Dermis blood vessel endothelial cell (primary cell): Measurements from ENCODE around the gene RDM1. TPM values are rescaled to one million over a fixed set of nuclear protein-coding genes. Genes with fewer than 3 reads are reported as not detected.
"Not testable (repeated sequence)": the region's sequence is repeated elsewhere in the genome, so short reads cannot be mapped to it uniquely, and the experiment has no call there.

Experiments used
- DNase-seq: peaks from one replicate; pipeline ENCODE4 v3.0.0; 2010
- total RNA-seq: library from RNA; depleted of rRNA; stranded (reverse); fragments of >200 nt; gene quantifications from 2 replicates; pipeline ENCODE4 v1.2.3, GENCODE V29; 2014

The RDM1 gene
- total RNA-seq = 0.47 and 1.0 TPM in 2 replicates

- DNase-seq = peak; percentile 32
Observed at GRCh38 chr17:35930211-35931065, at the start of gene RDM1. RDM1 (minus strand) TSS chr17:35930773; CDS start chr17:35930727, 46 bp downstream.

- peak; percentile 33 for DNase-seq
Observed at GRCh38 chr17:35978346-35978745, 47.8 kb upstream of the RDM1 start.

GRCh38 chr17:35977509-35977908, 46.9 kb upstream of the RDM1 start:
- DNase-seq = no peak

GRCh38 chr17:35973333-35974260, 43.0 kb upstream of the RDM1 start:
- peak; percentile 50 for DNase-seq

GRCh38 chr17:35972945-35973332, 42.4 kb upstream of the RDM1 start:
- DNase-seq = no peak

GRCh38 chr17:35972535-35972934, 42.0 kb upstream of the RDM1 start:
- DNase-seq = no peak

- DNase-seq = no peak
Observed at GRCh38 chr17:35972066-35972465, 41.5 kb upstream of the RDM1 start.

GRCh38 chr17:35969558-35970380, 39.2 kb upstream of the RDM1 start:
- DNase-seq = peak; percentile 92

GRCh38 chr17:35968520-35969054, 38.0 kb upstream of the RDM1 start:
- DNase-seq = no peak

GRCh38 chr17:35965272-35965671, 34.7 kb upstream of the RDM1 start:
- DNase-seq = no peak

GRCh38 chr17:35963663-35964062, 33.1 kb upstream of the RDM1 start:
- DNase-seq = no peak

GRCh38 chr17:35953720-35954119, 23.1 kb upstream of the RDM1 start:
- no peak for DNase-seq

- no peak for DNase-seq
Observed at GRCh38 chr17:35949401-35949800, 18.8 kb upstream of the RDM1 start.

- no peak for DNase-seq
Observed at GRCh38 chr17:35948092-35948491, 17.5 kb upstream of the RDM1 start.

- peak; percentile 70 for DNase-seq
Observed at GRCh38 chr17:35947156-35947585, 16.6 kb upstream of the RDM1 start.

- DNase-seq = no peak
Observed at GRCh38 chr17:35944151-35944550, 13.6 kb upstream of the RDM1 start.

GRCh38 chr17:35943537-35943936, 13.0 kb upstream of the RDM1 start, which contains the start of gene LYZL6:
LYZL6 (minus strand) TSS chr17:35943713; CDS start chr17:35939356, 4,357 bp downstream.
- no peak for DNase-seq

GRCh38 chr17:35942588-35943186, 12.1 kb upstream of the RDM1 start:
- DNase-seq = no peak

- not testable (repeated sequence) for DNase-seq
Observed at GRCh38 chr17:35938492-35938891, 7.9 kb upstream of the RDM1 start.

GRCh38 chr17:35936063-35936462, 5.5 kb upstream of the RDM1 start:
- no peak for DNase-seq

- no peak for DNase-seq
Observed at GRCh38 chr17:35934760-35935159, 4.2 kb upstream of the RDM1 start.

GRCh38 chr17:35932586-35932985, 2.0 kb upstream of the RDM1 start:
- DNase-seq = no peak
